ENCODE results near the gene KCNMA1.

The KCNMA1 gene

DNA sequence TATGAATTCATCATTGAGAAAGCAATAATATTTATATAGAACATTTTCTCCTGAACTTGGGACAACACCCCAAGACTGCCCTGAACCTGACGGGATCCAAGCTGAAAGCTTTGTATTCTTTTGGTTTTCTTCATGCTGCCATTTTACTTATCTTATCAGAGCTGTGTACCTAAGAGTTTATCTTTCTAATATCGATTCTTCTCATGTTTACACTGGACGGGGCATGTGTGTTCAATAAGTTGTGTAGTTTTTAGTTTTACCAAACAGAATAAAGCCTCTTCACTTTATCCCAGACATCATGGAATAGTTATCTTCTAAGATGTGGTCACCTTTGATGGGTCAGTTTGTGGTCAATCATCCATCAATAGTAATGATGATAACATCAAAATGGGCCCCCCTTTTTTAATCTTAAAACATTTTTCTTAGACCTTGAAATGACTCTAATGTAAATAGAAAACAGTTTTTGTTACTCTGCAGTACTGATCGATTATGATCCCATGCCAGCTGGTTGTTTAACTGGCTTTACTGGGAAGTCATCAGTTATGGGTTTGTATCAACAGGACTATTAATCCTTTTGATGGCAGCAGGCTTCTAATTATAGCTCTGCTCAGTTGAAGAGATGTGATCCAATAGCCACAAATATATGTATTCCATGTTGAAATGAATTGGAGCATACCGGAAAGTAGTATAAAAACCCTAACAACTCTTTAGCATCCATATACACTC lies 446.1 kb downstream of the KCNMA1 start:
- no peak for DNase-seq

DNA sequence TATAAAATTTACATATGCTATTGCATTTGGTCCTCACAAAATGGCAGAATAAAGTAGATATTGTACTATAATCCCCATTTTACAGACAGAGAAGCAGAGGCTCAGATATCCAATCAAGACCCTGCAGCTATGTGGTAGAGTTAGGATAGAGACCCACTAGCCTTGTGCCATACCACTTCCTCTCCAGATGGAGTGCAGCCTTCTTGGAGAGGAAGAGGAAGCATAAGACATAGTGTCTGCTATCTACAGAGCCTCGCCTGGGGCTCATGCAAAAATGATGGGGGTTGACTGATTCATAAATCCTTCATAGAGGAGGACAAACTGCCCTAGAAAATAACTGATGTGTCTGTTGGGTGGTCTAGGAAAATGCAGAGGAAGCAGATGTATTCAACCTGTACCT lies 447.3 kb downstream of the KCNMA1 start:
- no peak for DNase-seq

- no peak for DNase-seq
These were observed 448.1 kb downstream of the KCNMA1 start for GRCh38 chr10:77189520-77189919.

DNA sequence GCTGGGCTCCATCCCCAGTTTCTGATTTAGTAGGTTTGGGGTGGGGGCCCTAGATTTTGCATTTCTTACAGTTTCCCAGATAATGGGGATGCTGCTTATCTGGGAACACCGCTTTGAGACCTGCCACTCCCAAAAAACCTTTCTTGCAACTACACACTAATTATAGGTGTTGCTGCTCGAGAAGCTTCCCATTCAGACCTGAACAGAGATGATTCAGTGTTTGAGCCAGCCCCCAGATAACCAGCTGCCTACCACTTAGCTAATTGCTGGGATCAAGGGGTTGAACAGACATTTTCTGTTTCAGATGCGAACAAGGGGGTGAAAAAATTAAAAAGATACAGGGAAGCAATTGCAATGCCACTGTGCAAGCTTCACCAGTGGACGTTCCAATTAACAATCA lies 448.5 kb downstream of the KCNMA1 start:
- DNase-seq: peak; percentile 16

- no peak for DNase-seq
These were observed 449.1 kb downstream of the KCNMA1 start for GRCh38 chr10:77188521-77188920.

DNA sequence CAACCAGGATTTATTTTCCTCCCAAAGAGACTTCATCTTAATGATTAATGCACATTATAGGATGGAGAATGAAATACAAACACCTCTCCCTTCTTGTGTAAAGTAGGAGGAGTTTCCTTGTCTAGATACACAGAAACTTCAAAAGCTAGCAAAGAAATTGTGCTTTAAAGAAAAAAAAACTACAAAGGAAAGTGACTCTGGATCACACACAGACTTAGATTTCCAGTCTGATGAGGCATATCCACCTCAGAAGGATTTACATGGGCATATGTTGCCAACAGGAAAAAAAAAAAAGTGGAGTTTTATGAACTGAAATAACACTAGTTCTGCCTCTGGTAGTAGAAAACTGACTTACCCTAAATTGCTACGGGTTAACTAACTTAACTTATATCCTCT lies 449.6 kb downstream of the KCNMA1 start:
- DNase-seq: no peak

- DNase-seq: no peak
These were observed 450.1 kb downstream of the KCNMA1 start for GRCh38 chr10:77187376-77187999.

- DNase-seq: no peak
These were observed 450.7 kb downstream of the KCNMA1 start for GRCh38 chr10:77186936-77187335.

- DNase-seq: no peak
These were observed 451.9 kb downstream of the KCNMA1 start for GRCh38 chr10:77185696-77186095.

DNA sequence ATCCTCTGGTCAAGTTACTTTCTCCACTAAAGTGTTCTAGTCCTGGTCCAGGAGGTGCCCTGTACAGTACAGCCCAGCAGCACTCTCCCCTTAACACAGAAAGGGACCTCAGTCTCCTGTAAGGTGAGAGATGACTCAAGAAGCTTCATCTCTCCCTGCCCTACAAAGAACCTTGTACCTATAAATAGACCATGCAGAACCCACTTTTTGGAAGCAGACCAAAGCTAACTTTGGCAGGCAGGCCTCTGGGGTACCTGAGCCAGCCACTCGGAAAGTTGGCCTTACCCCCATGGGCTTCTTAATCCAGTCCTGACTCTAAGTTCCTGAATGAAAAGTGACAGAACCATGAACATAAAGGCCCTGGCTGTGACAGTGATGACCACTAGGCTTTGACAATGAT lies 454.8 kb downstream of the KCNMA1 start:
- no peak for DNase-seq

DNA sequence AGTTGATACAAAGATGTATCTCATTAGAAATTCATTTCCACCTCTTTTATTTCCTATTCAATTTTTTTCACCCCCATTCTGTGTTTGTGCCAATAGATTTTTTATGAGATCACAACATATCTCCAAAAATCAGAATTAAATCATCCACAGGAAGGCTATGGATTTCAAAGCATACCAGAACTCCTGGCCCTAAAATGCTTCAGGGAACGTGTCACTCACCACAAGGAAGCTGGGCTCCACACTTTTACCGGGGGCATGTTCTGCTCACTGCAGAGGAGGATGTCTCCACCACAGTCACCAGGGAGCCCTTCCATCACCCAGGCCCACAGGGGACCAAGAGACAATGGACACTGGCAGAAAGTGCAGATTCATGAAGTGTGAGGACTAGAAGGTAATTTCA lies 456.8 kb downstream of the KCNMA1 start:
- DNase-seq: no peak

- DNase-seq: no peak
These were observed 457.5 kb downstream of the KCNMA1 start for GRCh38 chr10:77180104-77180503.

GRCh38 chr10:77179015-77179695 lies 458.5 kb downstream of the KCNMA1 start:
- no peak for DNase-seq

DNA sequence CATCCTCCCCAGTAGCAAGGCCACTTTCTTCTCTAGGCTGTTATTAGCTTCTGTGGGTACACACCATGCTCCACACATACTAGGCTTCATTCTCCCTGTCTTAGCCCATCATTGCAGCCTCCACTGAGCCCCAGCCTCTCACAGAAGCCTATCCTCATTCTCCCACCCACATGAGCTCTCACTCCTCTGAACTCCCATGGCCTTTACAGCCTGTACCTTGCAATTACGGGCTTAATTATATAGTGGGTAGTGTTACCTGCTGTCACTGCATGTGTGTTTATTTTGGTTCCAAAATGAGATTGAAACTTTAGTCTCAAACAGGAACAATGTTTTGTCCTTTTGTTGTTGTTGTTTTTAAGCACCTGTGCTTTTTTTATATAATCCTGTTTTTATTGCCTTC lies 460.0 kb downstream of the KCNMA1 start:
- peak; percentile 26 for DNase-seq

- DNase-seq: no peak
These were observed 460.4 kb downstream of the KCNMA1 start for GRCh38 chr10:77177161-77177560.

DNA sequence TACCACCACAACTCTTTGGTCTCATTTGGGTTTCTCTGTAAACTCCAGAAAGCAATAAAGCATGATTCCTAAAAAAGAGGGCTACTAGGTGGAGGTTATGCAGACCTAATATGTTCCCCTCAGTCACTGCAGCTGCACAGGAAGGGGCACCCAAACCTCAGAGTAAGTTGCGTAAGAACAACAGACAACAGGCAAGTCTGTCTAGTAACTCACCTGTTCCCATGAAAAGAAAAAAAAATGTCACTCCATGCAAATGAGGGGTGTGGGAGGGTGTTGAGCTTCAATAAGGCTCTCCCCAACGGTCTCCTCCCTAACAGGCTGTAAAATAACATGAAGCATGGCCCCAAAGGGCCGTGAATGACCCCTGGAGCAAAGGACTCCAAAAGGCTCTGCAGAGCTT lies 461.4 kb downstream of the KCNMA1 start:
- no peak for DNase-seq

GRCh38 chr10:77175631-77176222 lies 461.9 kb downstream of the KCNMA1 start:
- DNase-seq: no peak

DNA sequence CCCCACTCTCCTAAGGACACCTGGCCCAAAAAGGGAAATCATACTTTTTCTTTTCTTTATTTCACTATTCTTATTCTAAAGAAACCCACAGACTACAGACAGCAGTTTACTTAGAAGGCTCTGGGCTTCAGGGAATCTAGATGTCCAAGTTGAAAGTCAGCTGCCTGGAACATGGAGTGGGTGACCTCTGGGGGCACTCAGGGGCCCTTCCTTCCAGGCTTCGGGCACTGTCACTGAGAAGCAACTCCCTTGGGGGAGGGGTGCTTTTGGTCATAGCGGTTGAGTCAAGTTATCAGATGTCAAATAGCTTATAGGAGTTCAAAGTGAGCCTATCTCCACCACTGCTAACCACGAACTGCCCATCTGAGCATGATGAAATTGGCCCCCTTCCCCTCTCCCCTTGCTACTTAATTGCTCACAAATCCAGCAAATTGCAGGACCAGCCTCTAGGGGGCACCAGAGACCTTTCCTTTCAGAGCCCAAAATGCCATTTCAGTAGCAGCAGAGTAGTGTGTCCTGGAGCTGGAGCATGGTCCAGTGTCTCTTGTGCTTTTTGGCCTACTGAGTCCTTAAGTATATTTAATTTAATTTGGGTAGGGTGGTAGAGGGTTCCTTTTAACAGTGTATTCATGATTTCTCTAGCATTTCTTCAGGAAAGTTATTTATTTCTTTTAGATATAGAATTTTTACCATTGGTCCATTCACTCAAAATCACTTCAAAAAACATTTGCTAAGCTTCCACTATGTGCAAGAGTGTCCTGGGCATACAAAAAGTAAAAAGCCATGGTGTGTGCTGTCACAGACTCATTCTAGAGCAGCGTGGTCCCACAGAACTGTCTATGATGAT lies 463.8 kb downstream of the KCNMA1 start:
- peak; percentile 43 for DNase-seq

DNA sequence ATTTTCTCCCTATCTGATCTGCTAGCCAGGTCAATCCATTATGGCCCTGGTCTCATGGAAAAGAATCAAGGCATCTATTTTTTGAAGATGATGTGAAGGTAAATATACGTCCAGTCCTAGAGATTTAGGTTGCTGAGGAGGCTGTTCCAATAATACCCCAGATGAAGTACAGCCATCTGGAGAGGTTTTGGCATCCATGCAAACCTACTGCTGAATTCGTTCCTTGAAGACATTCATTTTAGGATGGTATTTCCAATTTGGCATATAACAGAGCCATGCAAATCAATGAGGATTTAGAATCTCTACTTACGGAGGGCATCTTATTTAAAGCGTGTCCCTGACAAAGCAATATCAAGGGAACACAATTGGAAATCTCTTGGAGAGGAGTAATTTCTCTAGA lies 465.5 kb downstream of the KCNMA1 start:
- DNase-seq: no peak

DNA sequence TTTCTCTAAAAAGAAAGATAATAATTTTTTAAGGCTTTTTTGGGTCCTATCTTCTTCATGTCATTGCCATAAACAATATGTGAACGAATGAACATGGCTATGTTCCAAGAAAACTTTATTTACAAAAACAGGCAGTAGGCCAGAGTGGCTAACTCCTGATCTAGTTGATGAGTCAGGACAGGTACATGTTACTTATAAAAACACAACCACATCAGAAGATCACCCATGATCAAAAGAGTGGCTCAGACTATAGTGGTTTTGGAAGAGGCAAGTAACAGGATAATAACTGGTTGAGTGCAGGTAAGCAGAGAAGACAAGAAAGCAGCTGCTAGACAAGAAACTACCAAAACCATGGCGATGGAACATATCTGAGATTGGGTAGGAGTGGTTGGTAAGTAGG lies 468.7 kb downstream of the KCNMA1 start:
- DNase-seq: no peak

- no peak for DNase-seq
These were observed 469.4 kb downstream of the KCNMA1 start for GRCh38 chr10:77168161-77168560.

DNA sequence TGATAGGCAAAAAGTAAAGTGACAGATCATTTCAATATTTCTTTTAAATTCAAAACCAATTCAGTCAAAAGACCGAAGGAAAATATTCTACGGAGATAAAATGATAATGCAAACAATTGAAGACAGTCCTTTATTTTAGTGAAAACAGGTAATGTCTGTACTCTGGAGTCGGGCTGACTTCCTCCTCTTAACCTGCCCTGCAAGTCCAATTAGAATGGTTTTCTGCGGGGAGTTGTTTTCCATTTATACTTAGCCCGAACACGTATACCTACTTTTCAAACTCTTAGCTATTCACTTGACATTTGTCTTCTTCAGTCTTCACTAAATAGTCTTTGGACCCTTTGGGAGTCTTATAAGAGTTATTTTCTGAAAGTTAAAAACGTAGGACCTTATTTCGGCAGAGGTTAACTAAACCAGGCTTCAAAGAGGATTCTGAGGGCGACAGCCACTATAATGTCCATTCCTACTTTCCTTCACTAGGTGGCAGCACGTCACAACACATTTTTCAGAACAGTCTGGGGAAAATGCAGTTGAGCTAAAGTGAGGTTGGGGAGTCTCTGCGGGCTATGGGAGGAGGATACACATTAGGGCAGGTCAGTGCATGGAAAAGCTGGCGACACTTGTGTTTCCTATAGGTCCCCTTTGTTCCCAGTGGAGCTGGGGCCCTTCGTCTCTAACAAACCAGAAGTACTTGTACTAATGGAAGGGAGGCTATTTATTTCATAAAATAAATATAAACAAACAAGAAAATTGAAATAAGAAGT lies 472.0 kb downstream of the KCNMA1 start:
- peak; percentile 43 for DNase-seq

Measured in COR-L47 (cell line).